Osteoblast (primary cell): ENCODE measurements around the gene ARIH2. TPM values are rescaled to one million over a fixed set of nuclear protein-coding genes. Genes with fewer than 3 reads are reported as not detected.

ENCODE experiments used
- DNase-seq: peaks from one replicate; pipeline ENCODE4 v3.0.0; 2011; ENCODE audit warnings: low spot score, mixed read lengths; ENCODE audit not compliant: insufficient read length; ENCODE audit errors: missing footprints
- H2AFZ ChIP-seq: 2 replicates; pipeline ENCODE4 v1.6.0; 2011; ENCODE audit warnings: mild to moderate bottlenecking, low read length
- H3K27ac ChIP-seq: 2 replicates; pipeline ENCODE4 v1.5.1; 2011; ENCODE audit warnings: mild to moderate bottlenecking, low read depth, low read length, moderate library complexity
- H3K27me3 ChIP-seq: 2 replicates; pipeline ENCODE4 v1.6.0; 2012; ENCODE audit warnings: mild to moderate bottlenecking, control low read depth, inconsistent platforms, low read length, moderate library complexity; ENCODE audit not compliant: insufficient read depth
- H3K36me3 ChIP-seq: 2 replicates; pipeline ENCODE4 v1.5.1; 2011; ENCODE audit warnings: mild to moderate bottlenecking, low read length, control low read depth, moderate library complexity; ENCODE audit not compliant: insufficient read depth
- H3K4me1 ChIP-seq: 2 replicates; pipeline ENCODE4 v1.5.1; 2011; ENCODE audit warnings: mild to moderate bottlenecking, low read length, control low read depth, moderate library complexity; ENCODE audit not compliant: insufficient read depth
- H3K4me2 ChIP-seq: 2 replicates; pipeline ENCODE4 v1.6.0; 2011; ENCODE audit warnings: mild to moderate bottlenecking, low read length; ENCODE audit not compliant: insufficient read depth
- H3K4me3 ChIP-seq: fragments of 200-600 bp; sonication (generic); 3 replicates; pipeline ENCODE4 v1.5.1; 2012; ENCODE audit warnings: mild to moderate bottlenecking, low read length, inconsistent platforms; ENCODE audit not compliant: insufficient read depth
- H3K79me2 ChIP-seq: 2 replicates; pipeline ENCODE4 v1.6.0; 2012; ENCODE audit warnings: mild to moderate bottlenecking, low read length, control low read depth, inconsistent platforms; ENCODE audit not compliant: insufficient read depth
- H3K9me3 ChIP-seq: 2 replicates; pipeline ENCODE4 v1.5.1; 2011; ENCODE audit warnings: low read depth, low read length, control low read depth
- H4K20me1 ChIP-seq: 2 replicates; pipeline ENCODE4 v1.6.0; 2012; ENCODE audit warnings: mild to moderate bottlenecking, low read length, control low read depth; ENCODE audit not compliant: insufficient read depth
- total RNA-seq: library from RNA; depleted of rRNA; stranded (reverse); fragments of >200 nt; gene quantifications from 2 replicates; pipeline ENCODE4 v1.2.3, GENCODE V29; 2012
- TF ChIP-seq, protein P1 (sequence below): IDR thresholded peaks from 2 replicates; pipeline ENCODE4 v1.5.1; 2011; ENCODE audit warnings: mild to moderate bottlenecking, low read depth, low read length, moderate library complexity; ENCODE audit errors: extremely low read depth

ARIH2 gene
- total RNA-seq, 1 donor = 69.1 TPM

DNA sequence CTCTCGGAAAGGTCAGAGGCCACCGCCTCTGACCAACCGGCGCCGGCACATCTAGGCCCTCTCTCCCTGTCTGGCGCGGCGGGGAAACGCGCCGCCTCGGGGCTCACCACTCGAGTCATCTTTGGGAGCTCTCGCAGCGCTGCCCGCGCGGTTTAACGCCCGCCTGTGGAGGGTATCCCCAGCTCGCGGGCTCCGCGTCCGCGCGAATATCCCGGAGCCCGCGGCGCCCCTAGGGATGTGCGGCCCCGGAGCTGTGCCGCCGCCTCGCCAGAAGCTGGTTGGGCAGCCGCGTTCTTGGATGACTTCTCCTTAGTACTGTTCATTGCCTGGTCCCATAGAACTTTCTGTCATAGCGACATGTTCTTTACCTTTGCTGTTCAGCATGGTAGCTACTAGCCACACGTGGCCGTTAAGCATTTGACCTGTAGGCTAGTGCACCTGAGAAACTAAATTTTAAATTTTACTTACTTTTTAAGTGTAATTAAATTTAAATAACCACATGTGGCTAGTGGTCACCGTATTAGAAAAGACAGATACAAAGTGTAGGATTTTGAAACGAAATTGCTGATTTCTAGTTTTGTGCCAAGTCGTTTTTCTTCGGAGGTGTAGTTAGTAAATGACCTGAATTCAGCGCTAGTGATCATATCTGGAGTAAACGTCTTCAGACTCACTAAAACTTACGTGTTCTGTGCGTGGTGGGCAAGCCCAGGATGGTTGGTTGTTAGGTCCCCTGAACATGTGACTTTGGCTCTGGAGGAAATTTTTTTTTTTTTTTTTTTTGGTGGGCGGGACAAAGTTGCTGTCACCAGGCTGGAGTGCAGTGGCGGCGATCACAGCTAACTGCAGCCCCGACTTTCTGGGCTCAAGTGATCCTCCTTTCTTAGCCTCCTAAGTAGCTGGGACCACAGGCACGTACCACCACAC lies 835 bp downstream of the ARIH2 start:
- TF ChIP-seq, protein P1, sequence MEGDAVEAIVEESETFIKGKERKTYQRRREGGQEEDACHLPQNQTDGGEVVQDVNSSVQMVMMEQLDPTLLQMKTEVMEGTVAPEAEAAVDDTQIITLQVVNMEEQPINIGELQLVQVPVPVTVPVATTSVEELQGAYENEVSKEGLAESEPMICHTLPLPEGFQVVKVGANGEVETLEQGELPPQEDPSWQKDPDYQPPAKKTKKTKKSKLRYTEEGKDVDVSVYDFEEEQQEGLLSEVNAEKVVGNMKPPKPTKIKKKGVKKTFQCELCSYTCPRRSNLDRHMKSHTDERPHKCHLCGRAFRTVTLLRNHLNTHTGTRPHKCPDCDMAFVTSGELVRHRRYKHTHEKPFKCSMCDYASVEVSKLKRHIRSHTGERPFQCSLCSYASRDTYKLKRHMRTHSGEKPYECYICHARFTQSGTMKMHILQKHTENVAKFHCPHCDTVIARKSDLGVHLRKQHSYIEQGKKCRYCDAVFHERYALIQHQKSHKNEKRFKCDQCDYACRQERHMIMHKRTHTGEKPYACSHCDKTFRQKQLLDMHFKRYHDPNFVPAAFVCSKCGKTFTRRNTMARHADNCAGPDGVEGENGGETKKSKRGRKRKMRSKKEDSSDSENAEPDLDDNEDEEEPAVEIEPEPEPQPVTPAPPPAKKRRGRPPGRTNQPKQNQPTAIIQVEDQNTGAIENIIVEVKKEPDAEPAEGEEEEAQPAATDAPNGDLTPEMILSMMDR = no peak
- Histone ChIP-seq H4K20me1 (peaks cover 22% of the 10 kb centered on the region), H2AFZ (peak overlapping the region; percentile 99), H3K27me3 (no peaks in the 10 kb centered on the region), H3K4me2 (peak overlapping the region; percentile 91), H3K9me3 (no peaks in the 10 kb centered on the region), H3K4me3 (peak overlapping the region; percentile 89), H3K36me3 (peaks cover 11% of the 10 kb centered on the region), H3K79me2 (peaks cover 50% of the 10 kb centered on the region), H3K27ac (peak overlapping the region; percentile 95), H3K4me1 (peaks cover 16% of the 10 kb centered on the region)
- DNase-seq = peak; percentile 91

DNA sequence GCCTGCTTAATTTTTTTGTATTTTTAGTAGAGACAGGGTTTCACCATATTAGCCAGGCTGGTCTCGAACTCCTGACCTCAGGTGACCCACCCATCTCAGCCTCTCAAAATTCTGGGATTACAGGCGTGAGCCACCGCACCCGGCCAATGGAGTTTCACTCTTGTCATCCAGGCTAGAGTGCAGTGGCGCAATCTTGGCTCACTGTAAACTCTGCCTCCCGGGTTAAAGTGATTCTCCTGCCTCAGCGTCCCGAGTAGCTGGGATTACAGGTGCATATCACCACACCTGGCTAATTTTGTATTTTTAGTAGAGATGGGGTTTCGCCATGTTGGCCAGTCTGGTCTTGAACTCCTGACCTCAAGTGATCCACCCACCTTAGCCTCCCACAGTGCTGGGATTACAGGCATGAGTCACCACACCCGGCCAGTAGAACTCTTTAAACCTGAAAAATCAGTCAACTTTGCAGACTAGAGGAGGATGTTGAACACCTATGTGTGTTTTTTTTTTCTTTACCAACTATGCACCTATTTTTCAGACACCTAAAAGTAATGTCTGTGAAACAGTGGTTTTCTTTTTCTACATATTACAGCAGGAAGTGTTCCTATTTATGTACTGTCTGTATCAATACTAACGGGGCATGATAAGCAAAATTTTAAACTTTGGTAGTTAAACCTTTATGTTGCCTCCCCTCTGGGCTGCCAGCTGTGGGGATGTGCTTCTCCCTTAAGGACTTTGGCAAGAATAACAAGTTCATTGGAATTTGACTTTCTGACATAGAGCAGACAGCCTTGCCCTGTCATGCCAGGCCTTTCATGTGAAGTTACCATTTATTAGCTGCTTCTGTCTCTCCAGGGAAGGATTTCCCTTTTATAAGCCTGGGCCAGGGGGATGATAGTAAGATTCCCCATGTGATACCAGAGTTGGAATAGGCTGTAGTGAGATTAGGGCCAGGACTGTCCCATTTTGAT lies 8.1 kb downstream of the ARIH2 start:
- TF ChIP-seq, protein P1 = no peak
- H2AFZ ChIP-seq = no peak overlapping the region
- peaks cover 44% of the 10 kb centered on the region for H4K20me1 ChIP-seq
- no peaks in the 10 kb centered on the region for H3K27me3 ChIP-seq
- H3K36me3 ChIP-seq = peaks cover 32% of the 10 kb centered on the region
- no peak for DNase-seq
- no peak overlapping the region for H3K27ac ChIP-seq
- no peaks in the 10 kb centered on the region for H3K9me3 ChIP-seq
- H3K4me1 ChIP-seq = peaks cover 32% of the 10 kb centered on the region
- peaks cover 94% of the 10 kb centered on the region for H3K79me2 ChIP-seq
- no peak overlapping the region for H3K4me3 ChIP-seq
- H3K4me2 ChIP-seq = no peak overlapping the region

DNA sequence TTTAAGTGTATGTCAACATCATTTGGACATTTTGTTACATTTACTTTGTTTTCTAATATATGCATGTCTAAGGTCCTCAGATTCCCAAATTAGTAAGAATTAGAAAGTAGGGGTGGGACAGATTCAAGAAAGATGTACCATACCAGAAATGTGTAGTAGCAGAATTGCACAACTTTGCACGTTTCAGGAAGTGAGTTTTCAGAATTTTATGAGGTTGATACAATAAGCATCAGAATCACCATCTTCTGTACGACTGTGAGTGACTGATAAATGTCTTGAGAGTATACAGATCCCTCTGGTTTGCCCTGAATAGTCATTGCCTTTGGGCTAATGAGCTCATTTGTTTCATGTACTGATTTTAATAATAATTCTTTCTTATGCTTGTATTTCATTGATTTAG lies 9.3 kb downstream of the ARIH2 start:
- TF ChIP-seq, protein P1 = no peak
- H4K20me1 ChIP-seq = peaks cover 50% of the 10 kb centered on the region
- H3K27me3 ChIP-seq = no peaks in the 10 kb centered on the region
- no peaks in the 10 kb centered on the region for H3K9me3 ChIP-seq
- H3K4me2 ChIP-seq = peak overlapping the region; percentile 5
- no peak for DNase-seq
- H3K79me2 ChIP-seq = peaks cover 95% of the 10 kb centered on the region
- no peak overlapping the region for H2AFZ ChIP-seq
- H3K36me3 ChIP-seq = peaks cover 35% of the 10 kb centered on the region
- peaks cover 32% of the 10 kb centered on the region for H3K4me1 ChIP-seq
- no peak overlapping the region for H3K4me3 ChIP-seq
- peak overlapping the region; percentile 9 for H3K27ac ChIP-seq
